Sigmoid colon (tissue), 4 donors: Measurements from ENCODE around the gene COL6A2.

Experiments
- CTCF ChIP-seq, 4 experiments: fragments of 450-650 bp in 3 of 4; fragments of 200-600 bp in 1 of 4; IDR thresholded peaks; one replicate each; pipeline ENCODE4 v1.5.1; 2016 to 2019; ENCODE audit warnings: antibody characterized with exemption in 4 of 4, mild to moderate bottlenecking in 3 of 4, moderate library complexity in 2 of 4
- EP300 ChIP-seq, 4 donors: sonication (generic); formaldehyde crosslinking; IDR thresholded peaks; one replicate each; pipeline ENCODE4 v1.6.1; 2017; ENCODE audit warnings: antibody characterized with exemption in 4 of 4
- POLR2AphosphoS5 ChIP-seq, 4 donors: sonication (generic); formaldehyde crosslinking; IDR thresholded peaks; one replicate each; pipeline ENCODE4 v1.6.1; 2017; ENCODE audit warnings: antibody characterized with exemption in 4 of 4

DNA sequence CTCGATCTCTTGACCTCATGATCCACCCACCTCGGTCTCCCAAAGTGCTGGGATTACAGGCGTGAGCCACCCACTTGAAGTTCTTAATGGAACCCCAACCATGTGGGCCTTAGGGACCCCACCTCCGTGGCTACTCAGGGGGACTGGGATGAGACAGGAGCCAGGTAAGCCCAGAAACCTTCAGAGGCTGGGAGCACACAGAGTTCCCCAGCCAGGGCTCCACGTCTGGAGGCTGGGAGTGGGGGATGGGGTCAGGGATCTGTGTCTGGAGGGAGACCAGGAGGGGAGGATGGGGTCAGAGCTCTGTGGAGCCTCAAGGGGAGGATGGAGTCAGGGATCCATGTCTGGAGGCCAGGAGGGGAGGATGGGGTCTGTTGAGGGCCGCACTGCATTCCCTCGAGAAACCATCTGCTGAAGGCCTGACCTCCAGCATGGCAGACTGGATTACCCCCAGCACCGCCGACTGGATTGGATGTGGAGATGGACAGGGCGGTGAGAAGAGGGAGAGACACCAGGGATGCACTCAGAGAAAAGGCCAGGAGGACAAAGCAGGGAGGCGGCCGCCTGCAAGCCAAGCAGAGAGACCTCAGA, 59.6 kb downstream of the COL6A2 start:
- TF ChIP-seq CTCF (IDR thresholded peaks at IDR 0.05) (no peak), POLR2AphosphoS5 (IDR thresholded peaks at IDR 0.05) (no peak), EP300 (IDR thresholded peaks at IDR 0.05) (no peak)
